Stimulated activated CD8-positive, alpha-beta memory T cell treated with anti-CD3 and anti-CD28 coated beads, Interleukin-12 subunit alpha, Interleukin-12 subunit beta, amount 100 ng/mL, for 1 hour (primary cell): ENCODE data around the gene PAM16.

Source experiments
- DNase-seq: peaks from one replicate; pipeline ENCODE4 v3.0.0-alpha.2; 2020; ENCODE audit warnings: low read depth

PAM16 gene

GRCh38 chr16:4319454-4320421 is 31.4 kb downstream of the PAM16 start:
- peak; percentile 27 for DNase-seq

GRCh38 chr16:4318967-4319366 is 32.2 kb downstream of the PAM16 start:
- no peak for DNase-seq

DNA sequence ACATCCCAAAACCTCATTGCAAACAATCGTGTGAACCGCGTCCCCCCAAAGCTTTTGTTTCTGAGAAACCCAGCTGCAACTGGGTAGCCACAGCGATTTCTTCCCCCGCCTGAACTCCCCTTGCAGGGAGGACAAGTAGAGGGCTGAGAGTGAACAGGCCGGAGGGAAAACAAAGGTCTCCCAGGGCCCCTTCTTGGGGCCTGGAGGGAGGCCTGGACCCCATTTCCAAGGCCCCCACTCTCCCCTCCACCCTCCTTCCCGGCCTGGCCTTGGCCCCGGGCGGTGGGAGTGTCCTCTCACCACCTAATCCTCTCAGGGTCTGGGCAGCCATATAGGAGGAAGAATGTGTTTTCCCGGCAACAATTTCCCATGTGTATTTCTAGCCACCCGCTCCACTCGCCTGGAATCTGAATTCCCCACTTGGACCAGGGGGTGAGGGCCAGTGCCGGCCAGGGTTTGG is 32.6 kb downstream of the PAM16 start:
- no peak for DNase-seq

GRCh38 chr16:4317532-4318450 is 33.3 kb downstream of the PAM16 start:
- no peak for DNase-seq

DNA sequence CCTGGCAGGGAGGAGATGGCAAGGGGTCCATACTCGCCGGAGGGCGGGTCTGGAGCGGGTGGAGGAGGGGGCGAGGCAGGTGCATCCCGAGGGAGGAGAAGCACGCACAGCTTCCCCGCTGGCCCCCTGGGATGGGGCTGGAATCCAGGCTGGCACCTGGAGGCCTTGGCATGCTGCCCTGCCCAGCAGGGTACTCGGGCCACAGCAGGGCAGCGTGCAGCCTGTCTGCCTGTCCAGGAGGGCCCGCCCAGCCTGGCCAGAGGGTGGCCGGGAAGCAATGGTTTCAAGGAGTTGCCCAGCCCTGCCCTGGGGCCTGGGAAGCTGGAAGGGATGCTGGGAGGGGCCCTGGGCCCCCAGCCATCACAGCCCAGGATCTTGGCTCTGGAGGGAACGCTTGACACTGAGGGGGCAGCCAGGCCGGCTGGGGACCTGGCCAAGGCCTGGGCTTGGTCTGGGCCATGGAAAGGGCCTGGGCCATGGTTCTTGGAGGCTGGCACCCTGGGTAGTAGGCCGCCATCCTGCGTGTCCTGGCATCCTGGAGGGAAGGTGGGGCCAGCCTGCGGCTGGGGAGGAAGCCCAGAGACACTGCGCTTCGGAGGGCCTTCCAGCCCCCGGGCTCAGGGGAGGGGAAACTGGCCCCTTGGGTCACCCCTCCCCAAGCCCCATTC is 34.1 kb downstream of the PAM16 start:
- no peak for DNase-seq

DNA sequence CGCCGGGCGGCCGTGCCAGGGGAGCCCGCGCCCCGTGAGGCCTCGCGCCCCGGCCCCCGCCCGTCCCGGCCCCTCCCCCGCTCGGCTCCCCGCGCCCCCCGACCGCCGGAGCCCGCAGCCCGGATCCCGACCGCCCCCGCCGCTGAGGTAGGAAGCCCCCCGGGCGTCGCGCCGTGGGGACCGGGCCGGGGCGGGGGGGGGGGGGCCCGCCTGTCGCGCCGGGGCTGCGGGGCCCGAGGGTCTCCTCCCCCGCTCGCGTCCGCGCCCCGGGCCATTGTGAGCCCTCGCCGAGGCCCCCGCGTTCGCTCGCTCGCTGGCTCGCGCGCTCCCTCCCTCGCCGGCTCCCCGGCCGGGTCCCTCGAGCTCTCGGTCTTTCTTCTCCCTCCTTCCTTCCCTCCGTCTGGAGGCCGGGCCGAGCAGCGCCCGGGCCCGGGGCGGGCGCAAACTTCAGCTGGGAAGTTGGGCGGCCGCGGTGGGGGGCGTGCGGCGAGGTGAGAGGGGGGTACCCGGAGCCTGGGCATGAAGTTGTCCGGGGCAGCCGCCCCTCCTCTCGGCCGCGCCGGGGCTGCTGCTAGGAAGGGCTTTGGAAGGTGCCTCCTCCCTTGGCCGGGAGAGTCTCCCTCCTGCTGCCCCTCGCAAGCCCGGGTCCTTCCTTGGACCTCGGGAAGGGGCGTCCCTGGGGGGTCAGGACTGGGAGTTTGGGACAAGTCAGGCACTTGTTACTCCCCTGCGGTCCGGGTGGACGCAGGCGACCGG is 34.8 kb downstream of the PAM16 start:
- DNase-seq, result no peak

GRCh38 chr16:4315186-4316107 is 35.7 kb downstream of the PAM16 start, which contains the start of gene GLIS2:
GLIS2 (plus strand) TSS chr16:4316067; CDS start chr16:4332281, 16,214 bp downstream.
- no peak for DNase-seq

GRCh38 chr16:4314532-4315185 is 36.5 kb downstream of the PAM16 start:
- DNase-seq, result no peak

- DNase-seq, result no peak
Observed at GRCh38 chr16:4313563-4314531, 37.3 kb downstream of the PAM16 start.

DNA sequence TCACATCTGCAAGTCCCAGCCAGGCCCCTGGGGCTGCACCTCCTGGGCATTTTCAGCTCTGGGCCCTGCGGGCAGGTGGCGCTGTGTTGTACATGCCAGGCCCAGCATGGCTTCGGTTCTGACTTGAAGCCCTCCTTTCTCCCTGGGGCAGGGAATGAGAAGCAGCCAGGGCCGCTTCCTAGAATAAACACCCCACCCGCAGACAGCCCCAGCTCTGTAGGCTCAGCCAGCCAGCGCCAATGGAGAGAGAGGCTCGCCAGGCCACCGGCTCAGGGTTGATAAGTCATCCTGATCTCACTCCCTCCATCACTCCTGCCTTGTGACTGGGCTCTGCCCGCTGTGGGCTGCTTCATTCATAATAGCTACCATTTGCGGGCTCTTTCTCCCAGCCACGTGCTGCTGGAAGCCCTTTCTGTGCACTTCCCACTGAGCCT is 41.3 kb downstream of the PAM16 start:
- DNase-seq, result peak; percentile 29

DNA sequence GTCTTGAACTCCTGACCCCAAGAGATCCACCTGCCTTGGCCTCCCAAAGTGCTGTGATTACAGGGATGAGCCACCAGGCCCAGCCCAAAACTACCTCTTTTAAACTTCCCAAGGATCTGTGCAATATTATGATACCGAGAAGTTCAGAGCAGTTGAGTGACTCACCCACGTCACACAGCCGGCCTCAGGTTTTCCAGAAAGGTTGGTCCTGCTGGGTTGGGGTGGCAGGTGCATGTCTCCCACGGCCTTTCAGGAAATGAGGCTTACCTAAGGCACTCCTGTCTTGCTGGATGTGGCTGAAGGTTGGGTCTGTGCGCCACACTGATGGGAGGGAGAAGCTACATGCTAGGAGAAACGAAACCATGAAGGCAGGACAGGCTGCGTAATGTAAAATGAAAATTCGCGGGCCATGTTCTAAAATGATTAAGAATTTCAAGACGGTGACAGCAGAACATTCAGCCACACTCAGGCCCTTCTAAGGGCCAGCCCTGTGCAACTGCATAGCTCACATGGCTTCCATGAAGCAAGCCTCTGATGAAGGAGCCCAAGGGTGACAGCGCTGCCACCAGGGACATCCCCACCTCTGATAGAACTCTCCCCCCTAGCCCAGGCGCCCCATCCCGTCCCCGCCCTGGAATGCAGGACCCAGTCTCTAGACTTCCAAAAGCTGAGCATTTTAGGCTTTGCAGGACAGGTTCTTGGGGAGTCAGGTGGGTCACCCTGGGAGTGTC is 41.9 kb downstream of the PAM16 start:
- DNase-seq, result no peak

DNA sequence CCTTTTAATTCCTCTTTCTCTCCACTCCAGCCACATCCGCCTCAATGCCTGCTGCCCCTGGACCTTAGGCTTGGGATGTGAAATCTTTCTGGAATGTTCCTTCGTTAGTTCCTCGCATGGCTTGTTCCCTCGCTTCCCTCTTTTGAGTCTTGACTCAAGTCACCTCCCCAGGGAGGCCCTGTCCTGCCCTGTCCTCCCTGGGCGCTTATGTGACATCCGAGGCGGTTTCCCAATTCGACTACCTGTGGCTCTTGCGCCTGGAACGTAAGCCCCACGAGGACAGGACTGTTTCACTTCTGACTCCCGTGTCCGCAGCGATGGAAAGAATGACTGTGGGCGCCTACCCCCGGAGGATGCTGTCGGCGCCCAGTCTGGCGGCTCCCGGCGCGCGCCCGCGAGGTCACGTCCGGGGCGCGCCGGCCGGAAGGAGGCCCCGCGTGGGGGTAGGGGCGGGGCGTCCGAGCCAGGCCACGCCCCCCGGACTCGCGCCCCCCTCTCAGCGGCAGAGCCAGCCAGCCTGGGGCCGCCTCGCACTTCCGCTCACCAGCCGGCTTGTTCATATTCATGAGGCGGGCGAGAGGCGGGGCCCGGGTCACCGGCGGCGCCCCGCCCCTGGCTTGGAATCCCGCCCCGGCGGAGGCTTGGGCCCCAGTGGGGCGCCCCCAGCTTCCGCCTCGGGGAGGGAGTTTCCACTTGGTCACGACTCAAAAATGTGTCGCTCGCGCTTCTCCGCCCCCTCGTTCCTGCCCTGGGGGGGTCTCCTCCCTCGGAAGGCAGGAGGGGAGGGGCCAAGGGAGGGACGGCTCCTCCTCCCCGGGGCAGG is 43.7 kb downstream of the PAM16 start:
- peak; percentile 93 for DNase-seq

DNA sequence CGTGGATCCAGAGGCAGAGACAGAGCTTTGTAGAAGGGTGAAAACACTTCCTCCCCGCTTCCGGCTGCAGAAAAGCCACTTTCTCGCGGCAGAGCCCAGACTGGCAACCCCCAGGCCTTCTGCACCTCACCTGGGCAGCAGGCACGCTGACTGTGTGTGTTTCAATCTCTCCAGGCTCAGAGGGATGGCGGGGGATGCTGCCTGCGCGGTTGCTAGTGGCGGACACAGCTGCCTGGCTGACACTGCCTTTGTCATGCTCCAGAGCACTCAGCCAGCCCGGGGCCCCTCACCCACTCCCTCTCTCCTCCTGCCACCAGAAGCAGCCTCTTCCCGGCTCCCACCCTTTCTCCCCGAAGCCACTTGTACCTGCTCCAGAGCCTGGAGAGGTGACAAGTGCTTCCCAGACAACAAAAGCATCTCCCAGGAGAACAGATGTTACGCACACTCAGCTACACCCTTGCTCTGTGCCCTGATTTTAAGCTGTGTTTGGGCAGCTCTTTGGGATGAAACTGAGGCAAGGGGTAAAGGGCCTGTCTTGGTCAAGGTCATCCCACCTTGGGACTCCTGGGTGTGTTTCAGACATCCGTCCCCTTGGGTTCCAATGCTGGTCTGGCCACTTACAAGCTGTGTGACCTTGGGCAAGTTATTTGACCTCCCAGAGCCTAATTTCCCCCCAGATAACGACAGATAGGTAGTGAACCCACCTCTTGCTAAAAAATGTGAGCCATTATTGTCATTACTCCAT is 44.5 kb downstream of the PAM16 start:
- no peak for DNase-seq

DNA sequence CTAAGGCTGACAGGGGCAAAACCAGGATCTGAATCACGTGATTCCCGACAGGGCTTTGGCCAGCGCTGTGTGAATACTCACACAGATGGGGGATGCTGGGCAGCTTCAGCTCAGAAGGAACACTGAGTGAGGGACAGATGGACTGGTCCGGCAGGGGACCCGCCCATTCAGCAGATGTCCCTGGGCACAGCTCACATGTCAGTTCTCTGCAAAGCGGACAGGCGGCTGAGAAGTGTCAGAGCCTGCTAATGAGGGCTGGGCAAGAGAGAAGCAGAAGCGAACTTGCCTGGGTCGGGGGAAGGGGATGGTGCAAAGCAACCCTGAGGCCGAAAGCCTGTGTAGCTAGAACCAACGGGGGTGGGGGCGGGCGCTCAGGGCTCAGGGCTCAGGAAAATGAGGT is 47.1 kb downstream of the PAM16 start:
- no peak for DNase-seq

GRCh38 chr16:4301968-4302367 is 49.2 kb downstream of the PAM16 start:
- no peak for DNase-seq

GRCh38 chr16:4301177-4301576 is 49.9 kb downstream of the PAM16 start:
- no peak for DNase-seq
